Thyroid gland (tissue), 4 donors: ENCODE data around the gene CLIP1. TPM values are rescaled to one million over a fixed set of nuclear protein-coding genes. Genes with fewer than 3 reads are reported as not detected.

Experiments used
- DNase-seq, 2 donors: peaks; one replicate each; pipeline ENCODE4 v3.0.0-alpha.2; 2019
- H3K27ac ChIP-seq, 3 donors: fragments of 200-600 bp; sonication (generic); 1 replicate in 2 of 3; 2 replicates in 1 of 3; pipeline ENCODE4 v1.5.1; 2016 to 2019; ENCODE audit warnings: mild to moderate bottlenecking in 1 of 3, moderate library complexity in 1 of 3
- H3K27me3 ChIP-seq: fragments of 200-600 bp; sonication (generic); one replicate; pipeline ENCODE4 v1.5.1; 2019
- H3K36me3 ChIP-seq, 2 donors: fragments of 200-600 bp; sonication (generic); one replicate each; pipeline ENCODE4 v1.5.1; 2016 to 2019
- H3K4me1 ChIP-seq, 2 donors: fragments of 200-600 bp; sonication (generic); one replicate each; pipeline ENCODE4 v1.5.1; 2017 to 2019
- H3K4me3 ChIP-seq, 3 donors: fragments of 200-600 bp; sonication (generic); replicated peaks in 1 of 3; 1 replicate in 2 of 3; 2 replicates in 1 of 3; pipeline ENCODE4 v1.5.1; 2016; ENCODE audit warnings: mild to moderate bottlenecking in 1 of 3
- H3K9me3 ChIP-seq: fragments of 200-600 bp; sonication (generic); one replicate; pipeline ENCODE4 v1.5.1; 2017
- POLR2A ChIP-seq, 2 donors: fragments of 450-650 bp; IDR thresholded peaks; one replicate each; pipeline ENCODE4 v1.6.1; 2017; ENCODE audit warnings: antibody characterized with exemption in 2 of 2, mild to moderate bottlenecking in 2 of 2, moderate library complexity in 1 of 2
- WGBS, 2 donors: methylation state at CpG; one replicate each; pipeline ENCODE4 v1.1.5; 2017; 5-methylcytosine and 5-hydroxymethylcytosine counted together
- intact Hi-C: fragments of 100-400 bp; cut with DNase I; formaldehyde crosslinking; loops from one replicate; pipeline ENCODE4 v1.15.1; 2023
- total RNA-seq, 4 donors: library from RNA; depleted of rRNA; stranded (reverse); fragments of >200 nt; gene quantifications; one replicate each; pipeline ENCODE4 v1.2.3, GENCODE V29; 2016
- TF ChIP-seq, protein P1 (sequence below), 6 experiments: fragments of 200-600 bp in 3 of 6; fragments of 450-650 bp in 3 of 6; sonication (generic) in 3 of 6; IDR thresholded peaks; one replicate each; pipeline ENCODE4 v1.5.1; 2016 to 2019; ENCODE audit warnings: antibody characterized with exemption in 6 of 6, mild to moderate bottlenecking in 2 of 6, inconsistent platforms in 1 of 6, moderate library complexity in 1 of 6

CLIP1 gene
- total RNA-seq, 4 donors from 2014 or later = 118 to 189 (median 143) TPM

DNA sequence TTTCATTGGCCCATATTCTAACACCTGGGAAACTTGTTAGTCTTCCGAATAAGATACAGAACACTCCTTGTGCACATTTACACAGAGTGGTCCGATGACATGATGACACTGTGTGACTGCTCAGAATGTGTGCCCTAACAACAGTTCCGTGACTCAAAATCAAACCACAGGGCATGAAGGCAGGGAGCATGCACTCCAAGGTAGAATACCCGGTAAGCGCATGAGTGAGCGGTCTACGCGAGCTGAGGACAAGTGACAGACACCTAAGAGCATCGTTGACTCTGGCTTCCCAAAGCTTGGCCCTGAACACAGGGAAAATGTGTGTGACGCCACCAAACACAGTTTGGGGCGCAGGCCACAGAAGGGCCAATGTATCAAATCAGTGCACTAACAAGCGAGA, 18.6 kb downstream of the CLIP1 start:
- Histone ChIP-seq H3K4me1 (peaks cover 37 to 55% of the 10 kb centered on the region in 2 donors), H3K27ac (peak overlapping the region in 1 of 3 donors; percentile 49), H3K27me3 (no peaks in the 10 kb centered on the region), H3K9me3 (no peaks in the 10 kb centered on the region), H3K4me3 (no peak overlapping the region), H3K36me3 (no peaks in the 10 kb centered on the region)
- 81 to 92% methylated on average over 12 of the region's 12 CpGs for WGBS, 2 donors
- intact Hi-C loops = loop anchor here (5.0 kb wide), 1 partner anchor 53 kb away; no protein-coding TSS in a partner anchor
- TF ChIP-seq POLR2A (IDR thresholded peaks at IDR 0.05) = no peak
- TF ChIP-seq, protein P1, sequence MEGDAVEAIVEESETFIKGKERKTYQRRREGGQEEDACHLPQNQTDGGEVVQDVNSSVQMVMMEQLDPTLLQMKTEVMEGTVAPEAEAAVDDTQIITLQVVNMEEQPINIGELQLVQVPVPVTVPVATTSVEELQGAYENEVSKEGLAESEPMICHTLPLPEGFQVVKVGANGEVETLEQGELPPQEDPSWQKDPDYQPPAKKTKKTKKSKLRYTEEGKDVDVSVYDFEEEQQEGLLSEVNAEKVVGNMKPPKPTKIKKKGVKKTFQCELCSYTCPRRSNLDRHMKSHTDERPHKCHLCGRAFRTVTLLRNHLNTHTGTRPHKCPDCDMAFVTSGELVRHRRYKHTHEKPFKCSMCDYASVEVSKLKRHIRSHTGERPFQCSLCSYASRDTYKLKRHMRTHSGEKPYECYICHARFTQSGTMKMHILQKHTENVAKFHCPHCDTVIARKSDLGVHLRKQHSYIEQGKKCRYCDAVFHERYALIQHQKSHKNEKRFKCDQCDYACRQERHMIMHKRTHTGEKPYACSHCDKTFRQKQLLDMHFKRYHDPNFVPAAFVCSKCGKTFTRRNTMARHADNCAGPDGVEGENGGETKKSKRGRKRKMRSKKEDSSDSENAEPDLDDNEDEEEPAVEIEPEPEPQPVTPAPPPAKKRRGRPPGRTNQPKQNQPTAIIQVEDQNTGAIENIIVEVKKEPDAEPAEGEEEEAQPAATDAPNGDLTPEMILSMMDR (IDR thresholded peaks at IDR 0.05) = no peak
- peak in 1 of 2 donors; percentile 41 for DNase-seq

DNA sequence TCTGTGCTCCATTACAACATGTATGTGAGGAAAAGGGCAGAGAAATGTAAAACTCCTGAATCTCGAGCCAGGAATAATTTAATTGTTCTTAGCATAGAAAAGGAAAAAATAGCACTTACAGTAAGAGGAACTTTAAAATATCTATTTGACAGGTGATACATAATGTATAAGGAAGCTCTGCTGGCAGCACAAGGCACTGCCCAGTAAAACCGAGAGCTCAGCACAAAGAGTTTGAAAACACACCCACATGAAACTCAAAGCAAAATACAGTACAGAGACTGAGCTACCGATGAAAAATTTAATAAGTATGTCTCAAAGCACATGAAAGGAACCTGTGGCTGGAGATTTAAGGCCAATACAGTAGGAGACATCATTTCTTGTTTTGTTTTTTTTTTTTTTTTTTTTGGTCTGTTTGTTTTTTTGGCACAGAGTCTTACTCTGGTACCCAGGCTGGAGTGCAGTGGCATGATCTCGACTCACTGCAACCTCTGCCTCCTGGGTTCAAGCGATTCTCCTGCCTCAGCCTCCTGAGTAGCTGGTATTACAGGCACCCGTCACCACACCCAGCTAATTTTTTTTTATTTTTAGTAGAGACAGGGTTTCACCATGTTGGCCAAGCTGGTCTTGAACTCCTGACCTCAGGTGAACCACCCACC, 19.2 kb downstream of the CLIP1 start:
- H3K36me3 ChIP-seq = no peaks in the 10 kb centered on the region
- no peak overlapping the region for H3K4me3 ChIP-seq
- WGBS, 2 donors = 83 to 85% methylated on average over 6 of the region's 6 CpGs
- TF ChIP-seq POLR2A (IDR thresholded peaks at IDR 0.05) = no peak
- TF ChIP-seq, protein P1 (IDR thresholded peaks at IDR 0.05) = no peak
- H3K27me3 ChIP-seq = no peaks in the 10 kb centered on the region
- H3K9me3 ChIP-seq = no peaks in the 10 kb centered on the region
- DNase-seq = no peak
- H3K27ac ChIP-seq = peak overlapping the region in 2 of 3 donors; percentile 98 to 99
- intact Hi-C loops = loop anchor here (5.0 kb wide), 1 partner anchor 54 kb away; no protein-coding TSS in a partner anchor
- H3K4me1 ChIP-seq = peaks cover 37 to 61% of the 10 kb centered on the region in 2 donors

DNA sequence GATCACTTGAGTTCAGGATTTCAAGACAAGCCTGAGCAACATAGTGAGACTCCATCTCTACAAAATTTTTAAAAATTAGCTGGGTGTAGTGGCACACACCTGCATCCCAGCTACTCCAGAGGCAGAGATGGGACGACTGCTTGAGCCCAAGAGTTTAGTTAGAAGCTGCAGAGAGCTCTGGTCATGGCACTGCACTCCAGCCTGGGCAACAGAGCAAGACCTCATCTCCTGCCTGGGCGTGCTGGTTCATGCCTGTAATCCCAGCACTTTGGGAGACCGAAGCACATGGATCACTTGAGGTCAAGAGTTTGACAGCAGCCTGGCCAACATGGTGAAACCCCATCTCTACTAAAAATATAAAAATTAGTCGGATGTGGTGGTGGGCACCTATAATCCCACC, 20.2 kb downstream of the CLIP1 start:
- H3K4me3 ChIP-seq = no peak overlapping the region
- no peaks in the 10 kb centered on the region for H3K9me3 ChIP-seq
- 43 to 52% methylated on average over 4 of the region's 4 CpGs for WGBS, 2 donors
- TF ChIP-seq, protein P1 (IDR thresholded peaks at IDR 0.05) = no peak
- TF ChIP-seq POLR2A (IDR thresholded peaks at IDR 0.05) = no peak
- peaks cover 35 to 65% of the 10 kb centered on the region in 2 donors for H3K4me1 ChIP-seq
- H3K27ac ChIP-seq = peak overlapping the region; percentile 79 to 99 (median 98)
- H3K27me3 ChIP-seq = no peaks in the 10 kb centered on the region
- intact Hi-C loops = loop anchor here (5.0 kb wide), 1 partner anchor 55 kb away; no protein-coding TSS in a partner anchor
- H3K36me3 ChIP-seq = no peaks in the 10 kb centered on the region
- peak; percentile 39 to 58 for DNase-seq

DNA sequence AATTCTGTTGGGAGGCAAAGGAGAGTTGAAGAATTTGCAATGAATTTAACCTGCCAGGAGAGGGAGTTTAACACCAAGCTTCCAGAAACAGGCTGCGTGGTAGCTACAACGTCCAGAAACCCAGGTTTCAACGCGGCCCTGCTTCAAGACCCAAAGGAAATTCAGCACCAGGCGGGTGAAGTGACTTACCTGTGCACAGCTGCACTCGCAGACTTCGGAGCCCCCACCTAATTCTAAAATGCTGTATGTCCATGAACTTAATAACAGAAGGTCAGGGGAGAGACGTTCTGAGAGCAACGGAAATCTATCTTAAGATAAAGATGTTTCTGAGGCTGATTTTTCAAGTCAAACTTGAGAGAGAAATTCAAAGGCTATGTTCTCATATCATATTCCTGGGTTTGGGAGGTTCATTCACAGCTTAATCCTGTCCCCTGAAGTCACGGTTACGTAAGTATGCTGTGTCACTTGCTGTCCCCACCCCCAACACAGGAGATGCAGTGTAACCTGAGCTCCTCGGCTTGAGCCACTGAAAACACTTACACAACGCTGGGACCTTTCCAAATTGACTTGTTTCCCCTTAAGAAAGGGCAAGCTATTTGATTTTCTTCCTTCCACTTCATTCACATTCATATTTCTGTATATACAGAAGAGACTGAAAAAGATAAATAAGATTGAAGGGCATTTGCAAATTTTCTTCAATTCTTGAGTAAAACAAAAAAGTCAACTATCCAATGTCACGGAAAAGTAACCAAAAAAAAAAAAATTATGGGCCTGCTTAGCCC, 22.7 kb downstream of the CLIP1 start:
- DNase-seq = peak; percentile 93 to 94
- Histone ChIP-seq H3K36me3 (no peaks in the 10 kb centered on the region), H3K27me3 (no peaks in the 10 kb centered on the region), H3K27ac (peak overlapping the region; percentile 79 to 99 (median 98)), H3K4me3 (peak overlapping the region in 1 of 3 donors; percentile 18), H3K9me3 (no peaks in the 10 kb centered on the region), H3K4me1 (peaks cover 25 to 47% of the 10 kb centered on the region in 2 donors)
- WGBS, 2 donors = 9 to 11% methylated on average over 14 of the region's 14 CpGs
- intact Hi-C loops = loop anchor here (5.0 kb wide), 2 partner anchors 58 to 73 kb away; no protein-coding TSS in a partner anchor
- peak in 1 of 2 donors; percentile 19 for TF ChIP-seq POLR2A (IDR thresholded peaks at IDR 0.05)
- TF ChIP-seq, protein P1 (IDR thresholded peaks at IDR 0.05) = peak; percentile 30 to 93 (median 67)
